Activated CD4-positive, alpha-beta T cell treated with anti-CD3 and anti-CD28 coated beads, Interleukin-10, Interleukin-2, amounts not matched to agents 100 ng/mL and 50 ng/mL, durations not matched to agents 16 hours and 8 hours (primary cell): ENCODE measurements around the gene CADPS2.

Source experiments
- DNase-seq: peaks from one replicate; pipeline ENCODE4 v3.0.0-alpha.2; 2020

CADPS2 gene

DNA sequence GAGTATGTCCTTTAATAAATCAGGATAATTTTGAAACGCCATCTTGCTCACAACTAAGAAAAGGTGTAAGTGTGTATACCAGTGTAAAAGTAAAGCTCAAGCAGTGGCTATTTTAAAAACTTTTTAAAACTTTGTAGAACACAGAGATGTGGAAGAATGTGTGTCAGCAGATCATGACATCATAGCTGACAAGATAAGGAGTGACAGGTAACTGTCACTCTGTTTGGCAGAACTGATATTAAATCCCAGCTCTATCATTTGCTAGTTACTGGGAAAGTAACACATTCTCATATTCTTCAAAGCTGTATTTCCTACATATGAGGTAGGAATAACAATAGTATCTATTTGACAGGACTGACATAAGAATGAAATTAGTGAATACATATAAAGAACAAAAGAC, 119.7 kb downstream of the CADPS2 start:
- no peak for DNase-seq

DNA sequence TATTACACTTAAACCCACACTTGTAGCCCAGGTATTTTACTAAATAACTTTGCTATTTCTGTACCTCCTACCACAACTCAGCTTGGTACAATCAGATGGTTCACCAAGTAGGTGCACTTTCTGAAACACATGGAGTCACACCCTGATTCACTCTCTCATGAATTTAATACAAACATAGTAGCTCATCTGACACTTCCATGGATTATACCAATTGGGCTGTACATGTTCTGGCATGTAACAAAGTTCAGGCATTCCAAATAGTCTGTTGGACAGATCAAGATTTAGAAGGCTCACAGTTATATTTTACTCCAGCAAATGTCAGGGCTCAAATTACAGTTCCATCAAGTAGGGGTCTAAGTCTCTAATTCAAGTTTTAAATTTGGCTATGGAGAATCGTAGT, 121.4 kb downstream of the CADPS2 start:
- DNase-seq = no peak

DNA sequence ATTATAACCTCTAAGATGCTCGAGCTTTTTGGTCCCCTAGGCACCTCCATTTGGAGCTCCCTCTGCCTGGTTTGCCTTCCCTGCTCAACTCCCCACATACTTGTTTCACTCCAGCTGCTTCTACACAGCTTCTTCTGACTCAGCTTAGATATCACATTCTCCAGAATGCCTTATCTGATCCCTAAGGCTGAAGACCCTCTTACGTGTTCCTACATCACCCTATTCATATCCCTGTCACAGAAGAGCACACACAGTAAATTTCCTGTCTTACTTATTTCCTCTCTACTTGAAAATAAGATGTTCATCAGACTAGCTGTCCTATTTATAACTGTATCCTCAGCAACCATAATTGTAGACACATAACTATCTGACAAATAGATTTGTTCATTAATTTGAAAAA, 122.2 kb downstream of the CADPS2 start:
- DNase-seq = no peak

DNA sequence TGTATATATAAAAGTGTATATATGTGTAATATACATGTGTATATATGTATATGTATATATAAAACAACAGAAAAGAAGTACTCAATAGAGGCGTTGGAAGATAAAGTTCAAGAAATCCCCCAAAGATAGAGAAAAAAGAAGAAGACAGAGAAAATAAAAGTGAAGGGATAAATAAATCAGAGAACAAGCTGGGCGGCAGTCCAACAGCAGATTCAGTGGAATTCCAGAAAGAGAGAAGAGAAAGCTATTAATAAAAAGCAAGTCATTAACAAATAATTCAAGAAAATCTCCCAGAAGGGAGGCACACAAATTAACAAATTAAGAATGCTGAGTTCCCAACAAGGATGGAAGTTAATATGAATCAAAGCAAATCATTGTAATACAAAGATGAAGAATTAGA, 124.2 kb downstream of the CADPS2 start:
- DNase-seq = no peak

DNA sequence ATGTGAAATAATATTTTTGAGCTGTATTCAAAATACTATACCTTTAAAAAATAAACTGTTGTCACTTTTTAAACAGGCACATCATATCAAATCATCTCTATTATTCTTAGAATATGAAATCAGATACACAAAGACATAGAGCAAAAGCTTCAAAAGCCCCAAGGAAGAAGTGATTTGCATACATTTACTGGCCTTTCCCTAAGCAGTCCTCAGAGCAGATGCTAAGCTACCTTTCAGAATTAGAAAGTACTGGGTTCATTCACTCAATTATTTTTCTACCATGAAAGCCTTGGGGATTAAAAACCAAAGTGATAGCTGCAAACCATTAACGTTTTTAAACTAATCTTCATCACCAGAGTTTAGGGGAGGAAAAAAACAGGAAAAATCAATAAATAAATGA, 127.8 kb downstream of the CADPS2 start:
- DNase-seq = no peak

DNA sequence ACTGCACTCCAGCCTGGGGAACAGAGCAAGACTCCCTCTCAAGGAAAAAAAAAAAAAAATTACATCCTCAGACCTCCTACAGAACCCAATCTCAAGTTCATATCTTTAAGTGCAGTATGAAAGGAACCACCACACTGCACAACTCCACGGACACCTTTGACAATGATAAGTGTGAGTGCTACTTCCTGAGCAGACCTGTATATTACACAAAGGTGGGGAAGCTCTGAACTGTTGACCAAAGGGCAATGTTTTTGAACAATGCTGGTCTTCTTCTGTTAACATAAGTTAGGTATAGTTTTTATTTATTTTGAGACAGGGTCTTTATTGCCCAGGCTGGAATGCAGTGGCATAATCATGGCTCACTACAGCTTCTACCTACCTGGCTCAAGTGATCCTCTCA, 129.4 kb downstream of the CADPS2 start:
- DNase-seq = no peak

DNA sequence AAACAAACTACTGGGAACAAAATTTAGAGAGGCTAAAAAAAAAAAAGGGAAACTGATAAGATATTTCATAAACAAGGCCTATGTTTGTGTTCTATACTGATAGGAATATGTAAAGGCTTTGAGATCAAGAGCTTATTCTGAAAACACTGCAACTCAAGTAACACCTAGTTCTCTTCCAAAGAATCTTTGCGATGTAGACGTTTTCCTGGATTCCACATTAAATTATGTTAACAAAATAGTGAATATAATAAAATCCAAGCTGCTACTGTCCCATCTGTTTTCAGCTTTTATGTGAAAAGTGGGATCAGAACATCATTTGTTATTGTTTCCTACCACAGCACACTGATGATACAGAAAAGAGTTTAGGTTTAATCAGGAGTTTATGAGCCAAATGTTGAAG, 130.6 kb downstream of the CADPS2 start:
- no peak for DNase-seq

DNA sequence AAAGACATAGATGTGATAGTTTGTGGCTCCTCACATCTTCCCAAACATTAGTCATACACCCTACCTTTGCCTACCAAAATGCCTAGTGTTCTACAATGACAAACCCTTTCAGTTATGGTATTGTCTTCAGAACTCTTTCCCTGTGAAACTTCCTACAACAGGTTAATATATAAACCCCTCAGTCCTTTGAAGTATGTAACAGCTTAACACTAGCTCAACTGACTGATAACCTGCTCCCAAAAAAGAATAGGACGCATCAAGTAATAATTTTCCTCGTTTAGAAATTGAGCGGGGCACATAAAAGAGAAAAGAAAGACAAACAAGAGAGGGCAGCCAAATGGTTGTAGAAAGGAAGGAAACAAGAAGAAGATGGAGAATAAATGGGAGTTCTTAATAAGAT, 133.7 kb downstream of the CADPS2 start:
- DNase-seq = no peak

DNA sequence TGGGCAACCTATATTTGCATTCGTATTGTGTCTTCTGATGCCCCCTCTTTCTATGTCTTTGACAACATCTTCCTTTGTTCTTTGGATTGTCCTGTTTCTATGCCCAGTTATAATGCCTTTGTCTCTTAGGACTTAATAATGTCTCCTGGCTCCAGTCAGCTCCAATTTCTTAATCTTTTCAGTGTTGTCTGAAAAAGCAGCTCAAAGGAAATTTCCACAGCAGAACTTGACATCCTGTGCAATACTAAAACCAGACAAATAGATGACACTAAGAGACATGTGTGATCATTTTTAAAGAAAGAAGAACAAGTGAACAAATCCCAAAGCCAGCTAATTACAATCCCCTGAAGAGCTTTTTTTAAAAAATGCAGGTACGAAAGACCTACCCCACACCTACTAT, 135.9 kb downstream of the CADPS2 start:
- no peak for DNase-seq

DNA sequence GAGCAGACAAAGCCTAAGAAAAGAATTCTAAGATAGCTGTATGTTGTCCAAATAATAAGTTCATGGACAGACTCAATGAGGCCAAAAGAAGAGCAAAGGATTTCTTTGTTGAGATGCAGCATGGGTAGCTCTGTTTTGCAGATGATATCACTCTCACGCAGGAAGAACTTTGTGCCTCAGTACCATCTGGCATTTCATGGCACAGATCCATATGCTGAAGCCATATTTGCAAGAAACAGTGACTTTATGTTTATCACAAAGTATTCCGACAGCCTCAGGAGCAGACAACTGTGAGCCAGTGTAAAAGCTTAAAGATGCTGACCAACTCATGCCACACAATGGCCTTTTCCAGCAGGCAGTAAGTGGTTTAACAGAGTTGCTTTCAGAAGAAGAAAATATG, 138.1 kb downstream of the CADPS2 start:
- no peak for DNase-seq

DNA sequence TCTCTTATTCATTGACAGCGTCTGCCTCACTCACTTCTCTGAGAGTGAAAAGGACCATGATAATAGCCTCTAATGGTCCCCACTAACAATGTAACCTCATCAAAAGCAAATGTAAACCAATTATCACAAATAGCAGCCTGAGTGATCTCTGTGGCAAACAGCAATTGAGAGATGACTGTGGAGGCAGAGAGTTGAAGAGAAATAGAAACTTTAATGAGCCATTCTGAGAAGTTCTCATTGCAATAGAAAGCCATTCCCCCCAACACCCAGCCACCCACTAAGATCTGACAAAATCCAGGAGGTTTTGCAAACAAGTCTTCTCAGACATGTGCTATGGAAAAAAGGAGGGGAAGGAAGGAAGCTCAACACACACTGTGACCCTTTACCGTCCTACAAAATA, 139.3 kb downstream of the CADPS2 start:
- DNase-seq = no peak

DNA sequence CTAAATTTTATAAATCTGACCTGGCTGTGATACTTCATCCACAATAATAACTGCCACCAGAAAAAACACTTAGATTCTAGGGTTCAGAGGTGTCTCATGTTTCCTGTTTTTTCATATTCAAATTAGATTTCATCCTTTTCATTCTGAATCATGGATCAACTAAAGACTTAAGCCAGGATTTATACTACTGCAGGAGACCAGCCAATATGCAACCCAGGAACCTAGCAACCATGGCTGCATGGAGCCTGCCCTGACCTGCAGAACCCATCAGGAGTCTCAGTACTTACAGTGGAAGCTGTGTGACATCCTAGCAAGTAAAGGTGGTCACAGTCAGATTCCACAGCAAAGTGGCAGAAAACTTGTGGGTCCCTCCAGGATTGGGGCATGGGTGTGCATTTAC, 143.0 kb downstream of the CADPS2 start:
- no peak for DNase-seq

DNA sequence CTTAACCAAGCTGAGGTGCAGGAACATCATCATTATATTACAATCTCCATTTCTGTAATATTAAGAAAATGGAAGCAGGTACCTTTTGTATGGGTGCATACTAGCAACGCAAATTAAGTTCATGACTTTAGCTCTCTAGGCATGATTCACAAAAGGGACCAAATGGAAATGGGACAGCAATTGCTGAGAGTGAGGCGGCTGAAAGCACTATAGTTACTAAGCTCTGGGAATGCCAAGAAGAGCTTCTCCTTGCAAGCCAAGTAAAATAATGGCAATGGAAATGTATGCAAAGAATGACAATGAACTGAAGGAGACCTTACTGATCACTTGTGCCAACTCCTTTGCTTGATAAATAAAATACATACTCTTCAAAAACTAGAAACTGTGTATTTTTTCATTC, 147.3 kb downstream of the CADPS2 start:
- DNase-seq = no peak

DNA sequence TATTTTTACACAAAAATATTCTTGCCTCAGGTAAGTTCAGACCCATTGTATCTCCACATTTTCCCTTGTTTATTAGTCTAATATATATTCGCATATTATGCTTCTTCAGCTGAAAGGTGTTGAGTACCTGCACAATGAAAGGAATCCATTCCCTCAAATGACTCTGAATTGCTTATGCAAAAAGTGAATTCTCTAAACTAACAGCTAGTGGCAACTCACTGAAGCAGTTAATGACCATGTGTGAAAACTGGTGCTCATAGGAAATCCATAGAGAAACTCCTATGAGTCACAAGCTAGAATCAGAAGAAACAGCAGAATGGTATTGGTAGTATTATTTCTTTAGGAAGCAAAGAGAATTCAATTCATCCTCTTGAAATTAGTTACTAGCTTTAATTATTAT, 150.1 kb downstream of the CADPS2 start:
- DNase-seq = no peak

DNA sequence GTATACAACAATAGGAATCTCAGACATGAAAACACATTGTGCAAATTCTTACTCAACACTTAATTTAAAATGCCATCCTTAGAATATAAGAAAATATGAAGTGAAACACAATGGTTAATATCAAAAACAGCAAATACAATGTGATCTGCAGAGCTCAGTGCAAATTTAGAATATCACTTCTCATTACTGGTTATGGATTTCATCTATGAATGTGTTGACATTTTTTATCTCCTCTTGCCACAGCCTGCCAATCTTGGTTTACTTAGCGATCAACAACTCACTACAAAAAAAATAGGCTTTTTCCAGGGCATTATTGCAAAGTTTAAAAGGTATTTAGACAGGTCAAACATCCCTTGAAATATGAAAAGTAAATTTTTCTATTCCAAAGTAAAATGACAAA, 158.5 kb downstream of the CADPS2 start:
- DNase-seq = no peak

DNA sequence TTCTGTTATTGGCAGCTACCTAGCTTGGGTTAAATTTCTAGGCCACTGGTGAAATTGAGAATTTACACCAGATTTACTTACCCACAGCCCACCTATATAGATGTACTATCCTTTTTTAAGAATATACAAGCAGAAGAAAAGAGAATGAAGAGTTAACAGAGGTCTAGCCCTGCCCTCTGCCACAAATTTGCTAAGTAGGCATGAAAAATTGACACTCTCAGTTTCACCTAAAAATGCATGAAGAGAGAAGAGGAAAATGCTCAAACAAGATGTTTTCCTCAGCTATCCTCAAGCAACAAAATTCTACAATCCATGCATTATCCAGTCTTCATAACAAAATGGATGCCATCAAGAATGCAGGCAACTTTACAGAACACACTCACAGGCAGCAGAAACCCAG, 158.9 kb downstream of the CADPS2 start:
- no peak for DNase-seq

DNA sequence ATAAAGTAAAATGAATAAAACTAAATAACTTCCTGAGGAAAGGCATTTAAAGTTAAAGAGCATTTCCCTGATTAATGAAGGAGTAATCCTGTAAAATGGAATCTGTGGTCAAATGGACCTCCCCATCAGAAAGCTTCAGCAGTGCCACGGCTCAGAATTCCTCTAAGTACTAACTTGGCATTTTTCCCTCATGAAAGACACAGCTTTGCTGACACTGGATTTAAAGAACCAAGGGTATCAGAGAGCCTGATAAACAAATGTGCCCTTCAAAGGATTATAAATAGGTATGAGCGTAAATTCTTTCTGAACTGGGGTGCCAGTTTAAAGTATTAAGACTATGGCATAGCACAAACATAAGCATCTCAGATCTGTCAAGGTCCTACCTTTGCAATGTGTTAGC, 159.4 kb downstream of the CADPS2 start:
- DNase-seq = no peak

DNA sequence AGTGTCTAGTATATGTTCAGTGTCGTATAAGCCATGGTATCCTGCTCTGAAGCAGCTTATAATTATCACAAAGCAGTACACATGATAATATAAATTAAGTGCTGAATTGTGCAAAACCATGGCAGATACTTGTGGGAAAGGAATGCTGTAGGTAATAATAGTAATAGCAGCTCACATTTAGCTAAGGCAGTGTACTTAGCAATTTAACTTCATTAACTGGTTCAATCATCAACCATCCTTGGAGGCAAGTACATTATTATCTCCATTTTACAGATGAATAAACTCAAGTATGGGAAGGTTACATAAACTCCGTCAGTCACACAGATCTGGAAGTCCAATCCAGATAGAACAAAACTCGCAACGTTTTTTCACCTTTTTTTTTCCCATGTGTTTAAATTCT, 161.9 kb downstream of the CADPS2 start:
- no peak for DNase-seq

DNA sequence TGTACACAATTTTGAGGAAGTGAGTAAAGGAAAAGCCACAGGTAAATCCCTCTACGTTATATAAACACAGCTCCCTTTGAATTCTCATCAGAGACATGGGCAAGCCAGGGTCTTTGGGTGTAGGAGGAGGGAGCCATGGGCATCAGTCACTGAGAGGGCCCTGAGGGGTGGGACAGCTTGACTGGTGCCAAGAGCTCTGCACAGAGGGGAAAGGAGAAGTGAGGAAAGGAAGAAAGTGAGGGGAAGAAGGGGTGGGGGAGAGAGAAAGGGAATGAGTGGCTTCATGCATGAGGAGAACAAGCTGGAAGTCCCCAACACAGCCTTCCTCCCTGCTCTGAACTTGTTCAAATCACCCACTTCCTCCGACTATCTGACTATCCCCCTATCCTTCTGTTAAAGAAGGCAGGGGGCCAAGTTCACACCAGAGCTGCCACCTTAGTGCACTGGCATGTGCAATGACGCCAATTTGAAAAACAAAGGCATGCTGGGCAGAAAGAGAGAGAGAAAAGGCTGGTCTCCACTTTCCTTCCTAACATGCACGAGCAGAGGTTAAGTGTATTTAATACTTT, 167.2 kb downstream of the CADPS2 start:
- no peak for DNase-seq

DNA sequence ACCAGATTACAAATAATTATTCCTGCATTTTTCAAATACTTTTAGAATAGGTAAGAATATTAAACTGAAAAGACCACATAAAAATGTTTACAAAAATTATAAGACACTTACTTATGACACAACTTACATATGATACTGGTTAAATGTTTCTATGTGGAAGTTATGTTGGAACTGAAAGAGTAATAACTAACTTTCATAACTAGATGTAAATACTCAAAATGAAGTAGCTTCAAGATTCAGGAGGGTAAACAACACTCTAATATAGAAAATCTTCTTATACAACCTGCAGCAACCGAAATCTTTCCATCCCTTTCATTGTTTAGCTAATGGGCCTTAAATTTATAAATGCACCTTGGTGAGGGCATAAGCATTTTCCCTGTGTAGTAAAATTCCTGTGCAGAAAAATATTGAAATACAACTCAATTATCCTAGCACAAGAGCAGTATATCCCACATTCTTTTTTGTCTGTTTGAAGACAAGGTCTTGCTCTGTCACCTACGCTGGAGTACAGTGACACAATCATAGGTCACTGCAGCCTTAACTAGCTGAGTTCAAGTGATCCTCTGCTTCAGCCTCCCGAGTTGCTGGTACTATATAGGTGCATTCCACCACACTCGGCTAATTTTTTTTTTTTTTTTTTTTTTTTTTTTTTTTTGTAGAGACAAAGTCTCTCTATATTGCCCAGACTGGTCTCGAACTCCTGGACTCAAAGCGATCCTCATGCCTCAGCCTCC, 168.7 kb downstream of the CADPS2 start:
- no peak for DNase-seq

DNA sequence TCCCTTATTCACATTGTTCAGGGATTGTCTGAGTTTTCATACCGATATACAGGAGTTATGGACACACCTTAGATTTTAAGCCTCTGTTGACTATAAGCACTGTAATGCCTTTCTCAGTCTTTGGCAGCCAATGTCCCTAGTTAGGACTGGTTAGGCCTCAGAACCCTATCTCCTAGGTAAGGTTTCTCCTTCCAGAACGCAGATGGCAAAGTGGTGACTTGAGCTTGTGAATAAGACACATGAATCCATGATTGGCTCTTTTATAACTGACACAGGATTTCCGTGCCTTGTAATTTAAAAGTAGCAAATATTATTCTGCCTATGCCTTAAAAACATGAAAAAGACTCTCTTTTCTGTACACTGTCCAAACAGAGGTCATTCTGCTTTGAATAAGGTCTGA, 171.1 kb downstream of the CADPS2 start:
- DNase-seq = no peak

DNA sequence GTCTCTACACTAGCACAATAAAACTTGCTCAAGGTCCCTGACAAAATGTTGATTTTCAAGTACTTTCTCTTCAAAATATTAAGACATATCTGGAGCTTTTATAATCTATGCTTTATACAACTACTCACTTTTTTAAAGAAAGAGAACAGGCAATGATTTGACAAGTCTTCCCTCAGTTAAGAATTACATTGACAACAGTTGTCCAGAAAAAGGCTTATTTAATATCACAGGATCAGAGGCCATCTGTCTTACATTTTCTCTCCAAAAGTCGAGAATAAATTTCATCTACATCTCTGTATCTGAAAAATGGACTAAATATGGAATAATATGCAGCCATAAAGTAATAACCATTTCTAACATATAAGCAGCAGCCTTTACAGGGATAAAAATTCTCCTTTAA, 175.3 kb downstream of the CADPS2 start:
- DNase-seq = no peak

DNA sequence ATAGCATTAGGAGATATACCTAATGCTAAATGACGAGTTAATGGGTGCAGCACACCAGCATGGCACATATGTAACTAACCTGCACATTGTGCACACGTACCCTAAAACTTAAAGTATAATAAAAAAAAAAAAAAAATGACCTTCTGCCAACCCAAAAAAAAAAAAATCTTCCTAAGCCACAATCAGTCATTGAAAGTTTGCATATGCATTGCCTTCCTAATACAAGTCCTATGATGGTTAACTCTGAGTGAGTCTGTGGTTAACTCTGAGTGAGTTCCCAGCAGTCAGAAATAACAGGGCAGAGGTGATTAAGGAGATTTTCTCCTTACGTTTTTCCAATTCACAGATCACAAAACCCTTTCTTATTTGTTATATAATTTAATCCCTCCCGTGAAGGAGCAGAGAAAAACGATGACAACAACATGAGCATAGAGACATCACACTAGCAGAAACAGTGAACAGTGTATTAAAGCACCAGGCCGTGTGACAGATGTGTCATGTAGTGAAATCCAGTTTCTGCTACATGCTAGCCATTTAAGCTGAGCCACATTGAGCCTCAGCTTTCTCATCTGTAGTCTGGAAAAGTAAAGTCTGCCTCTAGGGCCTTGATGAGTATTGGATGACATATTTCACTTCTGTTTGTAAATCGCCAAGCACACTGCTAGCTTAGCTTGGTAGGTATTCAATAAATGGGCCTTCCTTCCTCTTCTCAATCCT, 176.2 kb downstream of the CADPS2 start:
- DNase-seq = no peak

DNA sequence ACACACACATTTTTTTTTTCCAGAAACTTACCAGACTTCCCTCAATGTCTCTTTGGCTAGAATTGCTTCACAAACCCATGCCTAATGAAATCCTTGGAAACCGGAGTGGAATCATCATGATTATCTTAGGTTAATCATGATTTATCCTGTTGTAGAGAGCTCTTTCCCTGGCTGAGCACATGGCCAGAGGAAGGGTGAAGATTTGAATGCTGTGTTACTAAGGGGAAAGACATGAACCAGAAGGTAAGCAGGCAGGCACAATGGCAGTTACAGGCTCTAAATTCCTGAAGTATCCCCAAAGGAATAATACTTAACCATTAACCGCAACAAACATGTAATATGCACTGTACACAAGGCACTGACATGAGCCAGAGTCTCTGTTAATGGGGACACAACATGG, 179.4 kb downstream of the CADPS2 start:
- no peak for DNase-seq
